Neural progenitor cell (in vitro differentiated cells): ENCODE measurements around the gene SLC7A1. TPM values are rescaled to one million over a fixed set of nuclear protein-coding genes. Genes with fewer than 3 reads are reported as not detected.

ENCODE experiments used
- DNase-seq: peaks from one replicate; pipeline ENCODE4 v3.0.0-alpha.2; 2016; ENCODE audit warnings: low spot score
- H2AFZ ChIP-seq: fragments of 200-600 bp; sonication (generic); replicated peaks from 2 replicates; pipeline ENCODE4 v1.6.1; 2016; ENCODE audit warnings: antibody characterized with exemption
- H3F3A ChIP-seq: fragments of 200-600 bp; sonication (generic); 2 replicates; pipeline ENCODE4 v1.6.1; 2016; ENCODE audit warnings: antibody characterized with exemption, low read depth
- H3K27ac ChIP-seq: fragments of 200-600 bp; sonication (generic); 2 replicates; pipeline ENCODE4 v1.5.1; 2016; ENCODE audit warnings: mild to moderate bottlenecking
- H3K27me3 ChIP-seq: fragments of 200-600 bp; sonication (generic); 2 replicates; pipeline ENCODE4 v1.6.1; 2016; ENCODE audit warnings: mild to moderate bottlenecking, moderate library complexity
- H3K36me3 ChIP-seq: fragments of 200-600 bp; sonication (generic); 2 replicates; pipeline ENCODE4 v1.5.1; 2016
- H3K4me1 ChIP-seq: fragments of 200-600 bp; sonication (generic); 2 replicates; pipeline ENCODE4 v1.6.1; 2016; ENCODE audit warnings: mixed run types
- H3K4me2 ChIP-seq: fragments of 200-600 bp; sonication (generic); 2 replicates; pipeline ENCODE4 v1.6.1; 2016
- H3K4me3 ChIP-seq: fragments of 200-600 bp; sonication (generic); 2 replicates; pipeline ENCODE4 v1.5.1; 2016
- H3K79me2 ChIP-seq: fragments of 200-600 bp; sonication (generic); 2 replicates; pipeline ENCODE4 v1.6.1; 2016; ENCODE audit warnings: low read depth
- H3K9ac ChIP-seq: fragments of 200-600 bp; sonication (generic); 2 replicates; pipeline ENCODE4 v1.6.1; 2016
- H3K9me3 ChIP-seq: fragments of 200-600 bp; sonication (generic); 2 replicates; pipeline ENCODE4 v1.5.1; 2016; ENCODE audit warnings: low read depth
- H4K20me1 ChIP-seq: fragments of 200-600 bp; sonication (generic); 2 replicates; pipeline ENCODE4 v1.6.1; 2016; ENCODE audit warnings: low read depth
- H3K27ac Mint-ChIP-seq: 3 replicates; pipeline ENCODE4 v1.8.0; 2021; ENCODE audit warnings: mixed read lengths
- H3K27me3 Mint-ChIP-seq: 2 replicates; pipeline ENCODE4 v1.8.0; 2022; ENCODE audit warnings: low read depth, mild to moderate bottlenecking, inconsistent platforms, moderate library complexity, mixed read lengths; ENCODE audit not compliant: insufficient read depth
- H3K36me3 Mint-ChIP-seq: 3 replicates; pipeline ENCODE4 v1.8.0; 2021; ENCODE audit warnings: mixed read lengths
- H3K4me1 Mint-ChIP-seq: 3 replicates; pipeline ENCODE4 v1.8.0; 2021; ENCODE audit warnings: mixed read lengths
- H3K4me3 Mint-ChIP-seq: 3 replicates; pipeline ENCODE4 v1.8.0; 2021; ENCODE audit warnings: mild to moderate bottlenecking, moderate library complexity, mixed read lengths
- H3K9me3 Mint-ChIP-seq: 3 replicates; pipeline ENCODE4 v1.8.0; 2020; ENCODE audit warnings: mixed read lengths
- CTCF ChIP-seq: fragments of 200-600 bp; sonication (generic); IDR thresholded peaks from 2 replicates; pipeline ENCODE4 v1.5.1; 2017; ENCODE audit warnings: antibody characterized with exemption, mild to moderate bottlenecking
- EZH2 ChIP-seq: fragments of 200-600 bp; sonication (generic); IDR thresholded peaks from 2 replicates; pipeline ENCODE4 v1.6.1; 2017; ENCODE audit warnings: antibody characterized with exemption, mild to moderate bottlenecking, moderate library complexity
- EZH2phosphoT487 ChIP-seq: fragments of 200-600 bp; sonication (generic); IDR thresholded peaks from 2 replicates; pipeline ENCODE4 v1.6.1; 2017; ENCODE audit warnings: antibody characterized with exemption
- total RNA-seq: library from RNA; depleted of rRNA; stranded (reverse); fragments of >200 nt; gene quantifications from 2 replicates; pipeline ENCODE4 v1.2.3, GENCODE V29; 2015; ENCODE audit warnings: low replicate concordance

Gene SLC7A1
- total RNA-seq, 1 donor from 2014 or later, result 16.2 TPM

- Histone ChIP-seq H3K4me2 (no peak overlapping the region), H3F3A (no peaks in the 10 kb centered on the region), H3K27me3 (no peaks in the 10 kb centered on the region), H3K4me1 (no peaks in the 10 kb centered on the region), H3K27ac (no peak overlapping the region), H3K4me3 (no peak overlapping the region), H3K36me3 (no peaks in the 10 kb centered on the region), H3K79me2 (no peaks in the 10 kb centered on the region), H4K20me1 (no peaks in the 10 kb centered on the region), H3K9ac (no peak overlapping the region), H2AFZ (no peak overlapping the region), H3K9me3 (no peaks in the 10 kb centered on the region)
- Mint-ChIP-seq H3K4me3 (peak overlapping the region; percentile 33), H3K9me3 (no peaks in the 10 kb centered on the region), H3K4me1 (peaks cover 23% of the 10 kb centered on the region), H3K36me3 (peaks cover 29% of the 10 kb centered on the region), H3K27me3 (peaks cover 2% of the 10 kb centered on the region), H3K27ac (no peak overlapping the region)
- no peak for TF ChIP-seq EZH2
- TF ChIP-seq EZH2phosphoT487, result no peak
- TF ChIP-seq CTCF, result no peak
- DNase-seq, result no peak
Observed at GRCh38 chr13:29524176-29524575, 71.3 kb downstream of the SLC7A1 start.

- no peaks in the 10 kb centered on the region for H3K9me3 Mint-ChIP-seq
- H3F3A ChIP-seq, result no peaks in the 10 kb centered on the region
- H3K27me3 Mint-ChIP-seq, result peaks cover 2% of the 10 kb centered on the region
- H3K9me3 ChIP-seq, result no peaks in the 10 kb centered on the region
- no peak overlapping the region for H2AFZ ChIP-seq
- no peaks in the 10 kb centered on the region for H3K36me3 ChIP-seq
- no peak overlapping the region for H3K4me3 Mint-ChIP-seq
- no peak overlapping the region for H3K4me2 ChIP-seq
- H4K20me1 ChIP-seq, result no peaks in the 10 kb centered on the region
- H3K4me1 ChIP-seq, result no peaks in the 10 kb centered on the region
- H3K27ac ChIP-seq, result no peak overlapping the region
- no peak for DNase-seq
- H3K4me1 Mint-ChIP-seq, result peaks cover 23% of the 10 kb centered on the region
- no peak overlapping the region for H3K9ac ChIP-seq
- peak overlapping the region; percentile 50 for H3K27ac Mint-ChIP-seq
- no peak for TF ChIP-seq CTCF
- TF ChIP-seq EZH2phosphoT487, result no peak
- TF ChIP-seq EZH2, result no peak
- no peaks in the 10 kb centered on the region for H3K79me2 ChIP-seq
- H3K4me3 ChIP-seq, result no peak overlapping the region
- H3K36me3 Mint-ChIP-seq, result peaks cover 26% of the 10 kb centered on the region
- no peaks in the 10 kb centered on the region for H3K27me3 ChIP-seq
Observed at GRCh38 chr13:29523199-29523961, 72.1 kb downstream of the SLC7A1 start.

- Histone ChIP-seq H3K27ac (no peak overlapping the region), H3K4me3 (no peak overlapping the region), H3F3A (no peaks in the 10 kb centered on the region), H3K36me3 (no peaks in the 10 kb centered on the region), H3K27me3 (no peaks in the 10 kb centered on the region), H4K20me1 (no peaks in the 10 kb centered on the region), H2AFZ (no peak overlapping the region), H3K4me1 (no peaks in the 10 kb centered on the region), H3K9ac (no peak overlapping the region), H3K79me2 (no peaks in the 10 kb centered on the region), H3K4me2 (no peak overlapping the region), H3K9me3 (no peaks in the 10 kb centered on the region)
- H3K4me3 Mint-ChIP-seq, result no peak overlapping the region
- no peak overlapping the region for H3K27ac Mint-ChIP-seq
- DNase-seq, result no peak
- H3K4me1 Mint-ChIP-seq, result peaks cover 17% of the 10 kb centered on the region
- TF ChIP-seq EZH2phosphoT487, result no peak
- TF ChIP-seq CTCF, result no peak
- no peak for TF ChIP-seq EZH2
- no peaks in the 10 kb centered on the region for H3K9me3 Mint-ChIP-seq
- H3K36me3 Mint-ChIP-seq, result peaks cover 31% of the 10 kb centered on the region
- H3K27me3 Mint-ChIP-seq, result peaks cover 2% of the 10 kb centered on the region
Observed at GRCh38 chr13:29522044-29522685, 73.3 kb downstream of the SLC7A1 start.
